ENCODE measurements around the gene ZBED5.
"Not testable (repeated sequence)": the region's sequence is repeated elsewhere in the genome, so short reads cannot be mapped to it uniquely, and the experiment has no call there.

ZBED5 gene

DNA sequence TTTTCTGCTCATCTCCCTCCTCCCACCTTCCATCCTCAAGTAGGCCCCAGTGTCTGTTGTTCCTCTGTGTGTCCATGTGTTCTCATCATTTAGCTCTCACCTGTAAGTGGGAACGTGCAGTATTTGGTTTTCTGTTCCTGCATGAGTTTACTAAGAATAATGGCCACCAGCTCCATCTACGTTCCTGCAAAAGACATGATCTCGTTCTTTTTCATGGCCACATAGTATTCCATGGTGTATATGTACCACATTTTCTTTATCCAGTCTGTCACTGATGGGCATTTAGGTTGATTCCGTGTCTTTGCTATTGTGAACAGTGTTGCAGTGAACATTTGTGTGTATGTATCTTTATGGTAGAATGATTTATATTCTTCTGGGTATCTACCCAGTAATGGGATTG lies 21.0 kb downstream of the ZBED5 start:
- not testable (repeated sequence) for DNase-seq

DNA sequence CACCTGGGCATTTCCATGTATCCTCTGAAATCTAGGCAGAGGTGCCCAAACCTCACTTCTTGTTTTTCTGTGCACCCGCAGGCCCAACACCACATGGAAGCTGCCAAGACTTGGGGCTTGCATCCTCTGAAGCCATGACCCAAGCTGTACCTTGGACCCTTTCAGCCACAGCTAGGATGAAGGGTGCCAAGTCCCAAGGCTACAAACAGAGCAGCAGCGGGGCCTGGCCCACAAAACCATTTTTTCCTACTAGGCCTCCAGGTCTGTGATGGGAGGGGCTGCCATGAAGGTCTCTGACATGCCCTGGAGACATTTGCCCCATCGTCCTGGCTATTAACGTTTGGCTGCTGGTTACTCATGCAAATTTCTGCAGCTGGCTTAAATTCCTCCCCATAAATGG lies 28.7 kb downstream of the ZBED5 start:
- DNase-seq, result no peak

DNA sequence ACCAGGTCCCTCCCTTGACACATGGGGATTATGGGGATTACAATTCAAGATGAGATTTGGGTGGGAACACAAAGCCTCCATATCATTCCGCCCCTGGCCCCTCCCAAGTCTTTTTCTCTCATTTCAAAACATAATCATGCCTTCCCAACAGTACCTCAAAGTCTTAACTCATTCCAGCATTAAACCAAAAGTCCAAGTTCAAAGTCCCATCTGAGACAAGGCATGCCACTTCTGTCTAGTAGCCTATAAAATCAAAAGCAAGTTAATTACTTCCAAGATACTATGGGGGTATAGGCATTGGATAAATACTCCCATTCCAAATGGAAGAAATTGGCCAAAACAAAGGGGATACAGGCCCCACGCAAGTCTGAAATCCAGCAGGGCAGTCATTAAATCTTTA lies 29.5 kb downstream of the ZBED5 start:
- DNase-seq, result no peak

DNA sequence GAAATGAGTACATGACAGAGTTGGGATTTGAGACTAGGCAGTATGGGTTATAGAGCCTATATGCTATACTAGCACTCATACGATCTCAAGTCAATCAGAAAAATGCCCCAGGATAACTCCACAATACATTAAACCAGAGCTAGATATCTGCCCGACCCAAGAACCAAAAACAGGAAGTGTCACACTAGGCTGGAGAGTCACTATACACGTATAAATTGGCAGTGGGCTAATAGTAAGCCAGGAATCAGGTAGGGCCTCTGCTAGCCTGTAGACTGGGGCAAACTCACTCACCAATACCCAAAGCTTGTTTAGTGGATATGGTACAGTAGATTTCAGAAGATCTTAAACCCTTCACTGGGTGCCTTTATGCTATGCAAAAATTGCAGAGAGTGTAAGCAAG lies 33.0 kb downstream of the ZBED5 start:
- DNase-seq, result no peak

DNA sequence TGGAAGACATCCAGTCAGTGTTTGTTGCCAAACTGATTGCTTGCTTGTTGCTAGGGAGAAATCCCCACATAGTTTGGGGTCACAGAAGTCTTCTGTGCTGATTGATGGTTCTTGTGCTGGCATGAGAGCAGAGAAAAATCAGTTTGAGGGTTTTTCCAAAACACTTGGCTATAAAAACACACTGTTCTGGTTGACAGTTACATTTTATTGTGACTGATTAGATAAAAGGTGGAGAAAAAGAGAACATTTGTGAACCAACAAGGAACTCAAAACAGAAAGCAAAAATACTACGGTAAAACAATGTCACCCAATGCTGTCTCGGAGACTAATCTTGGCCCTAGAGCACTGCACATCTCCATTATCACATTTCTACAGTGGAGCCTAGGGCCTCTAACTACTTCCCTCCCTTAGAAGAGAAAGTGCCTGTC lies 34.7 kb downstream of the ZBED5 start:
- no peak for DNase-seq

DNA sequence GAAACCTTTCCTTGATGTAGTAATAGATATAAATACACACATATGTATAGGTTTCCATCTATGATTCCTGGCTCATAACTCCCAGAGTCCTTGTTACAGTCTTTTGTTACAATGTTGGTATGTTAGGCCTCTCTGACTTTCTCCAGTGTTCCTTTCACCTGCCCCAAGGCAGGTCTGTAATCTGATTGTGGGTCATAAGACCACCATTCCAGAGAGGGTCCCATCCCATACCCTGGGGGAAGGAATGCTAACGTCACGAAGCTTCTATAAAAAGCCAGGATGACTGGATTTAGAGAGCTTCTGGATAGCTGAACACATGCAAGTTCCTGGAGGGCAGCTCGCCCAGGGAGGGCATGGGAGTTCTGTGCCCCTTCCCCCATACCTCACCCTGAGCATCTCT lies 35.4 kb downstream of the ZBED5 start:
- DNase-seq, result not testable (repeated sequence)

DNA sequence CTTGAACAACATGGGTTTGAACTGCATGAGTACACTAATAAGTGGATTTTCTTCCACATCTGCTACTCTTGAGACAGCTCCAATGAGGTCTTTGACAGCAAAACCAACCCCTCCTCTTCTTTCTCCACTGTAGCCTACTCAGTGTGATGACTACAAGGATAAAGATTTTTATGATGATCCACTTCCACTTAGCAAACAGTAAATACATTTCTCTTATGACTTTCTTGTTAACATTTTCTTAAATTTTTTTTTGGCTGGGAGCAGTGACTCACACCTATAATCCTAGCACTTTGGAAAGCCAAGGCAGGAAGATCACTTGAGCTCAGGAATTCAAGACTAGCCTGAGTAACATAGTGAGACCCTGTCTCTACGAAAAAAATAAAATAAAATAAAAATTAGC lies 39.3 kb downstream of the ZBED5 start:
- no peak for DNase-seq

DNA sequence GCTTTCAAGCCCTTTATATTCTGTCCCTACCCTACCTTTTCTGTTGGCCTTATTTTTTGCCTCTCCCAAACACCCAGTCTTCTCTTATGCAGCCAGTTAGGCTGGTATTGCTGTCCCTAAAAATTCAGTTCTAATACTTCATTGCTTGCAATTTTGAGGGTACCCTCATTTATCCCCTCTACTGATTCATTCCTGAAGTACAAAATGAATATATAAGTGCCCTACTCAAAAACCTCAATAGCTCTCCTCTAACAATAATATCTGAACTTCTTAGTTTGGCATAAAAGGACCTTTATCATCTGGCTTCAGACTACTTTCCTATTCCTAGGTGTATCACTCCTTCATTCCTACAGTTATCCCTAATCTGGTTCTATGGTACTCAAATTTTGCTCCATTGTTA lies 43.9 kb downstream of the ZBED5 start:
- no peak for DNase-seq

DNA sequence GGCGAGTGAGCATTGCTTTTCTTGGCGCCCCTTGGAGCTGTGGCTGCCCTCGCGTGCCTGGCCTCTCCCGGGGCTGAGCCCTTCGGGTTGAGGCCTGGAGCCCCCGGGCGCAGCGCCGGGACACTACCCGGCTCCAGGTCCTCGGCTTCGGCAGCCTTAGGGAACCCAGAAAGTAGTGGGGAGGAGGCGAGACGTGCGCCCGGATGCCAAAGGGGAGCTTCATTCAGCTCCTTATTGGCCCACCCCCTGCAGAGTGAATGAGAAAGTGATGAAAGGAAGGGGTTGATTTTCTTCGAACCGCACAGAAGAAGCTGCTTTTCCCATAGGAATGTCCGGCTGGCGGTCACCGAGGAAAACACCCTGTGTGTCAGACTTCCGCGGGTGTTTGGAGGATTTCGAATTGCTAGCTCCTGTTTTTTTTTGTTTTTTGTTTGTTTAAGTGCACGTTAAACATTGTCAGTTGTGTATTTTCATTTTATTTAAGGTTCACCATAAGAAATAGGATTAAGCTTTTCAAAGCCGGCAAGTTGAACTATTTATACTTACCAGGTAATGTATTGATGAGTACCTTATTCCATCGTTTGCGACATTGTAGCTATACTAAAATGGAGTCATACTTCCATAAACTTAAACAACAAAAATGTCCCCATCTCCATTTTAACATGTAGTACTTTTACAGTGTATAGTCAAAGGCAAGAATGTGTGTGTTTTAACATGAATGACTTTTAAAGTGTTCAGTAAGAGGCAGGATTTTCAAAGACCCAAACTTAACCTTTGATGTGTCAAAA lies 48.3 kb downstream of the ZBED5 start:
- DNase-seq, result peak; percentile 64

DNA sequence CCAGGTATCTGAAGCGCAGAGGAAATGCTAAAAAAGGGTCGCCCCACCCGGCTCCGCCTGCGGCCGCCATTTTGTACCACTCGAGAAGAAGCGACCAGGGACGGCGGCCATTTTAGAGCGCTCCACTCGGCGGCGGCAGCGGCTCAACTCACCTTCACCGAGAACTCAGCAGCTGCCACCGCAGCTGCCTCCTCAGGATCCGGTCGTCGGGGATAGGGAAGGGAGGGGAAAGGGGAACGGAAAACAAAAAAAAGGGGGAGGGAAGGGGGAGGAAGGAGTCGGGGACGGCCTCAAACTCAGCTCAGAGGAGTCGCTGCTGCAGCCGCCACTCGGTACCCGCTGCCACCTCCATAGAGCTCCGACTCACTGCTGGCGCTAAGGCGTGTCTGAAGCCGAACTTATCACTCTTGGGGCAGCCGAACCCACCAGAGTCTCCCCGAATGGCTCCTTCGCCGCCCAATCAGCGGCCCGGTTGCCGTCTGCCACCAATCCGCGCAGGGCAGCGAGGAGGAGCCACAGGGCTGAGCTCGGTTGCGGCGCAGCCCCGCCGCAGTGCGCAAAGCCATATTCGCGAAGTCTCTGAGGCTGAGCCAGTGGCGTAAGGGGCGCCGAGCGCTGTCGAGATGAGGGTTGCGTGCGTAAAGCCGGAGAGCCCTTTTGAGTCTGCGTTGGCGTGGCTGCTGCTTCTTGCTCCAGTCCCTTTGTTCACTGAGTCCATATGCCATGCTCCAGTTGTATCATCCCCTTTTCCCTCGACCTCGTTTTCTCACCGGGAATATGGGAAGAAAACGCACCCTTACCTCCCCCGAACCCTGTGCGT lies 49.1 kb downstream of the ZBED5 start, which contains the start of gene EIF4G2:
EIF4G2 (minus strand) TSS at position 374 of the 820 bp plus-strand sequence.
- peak; percentile 97 for DNase-seq

DNA sequence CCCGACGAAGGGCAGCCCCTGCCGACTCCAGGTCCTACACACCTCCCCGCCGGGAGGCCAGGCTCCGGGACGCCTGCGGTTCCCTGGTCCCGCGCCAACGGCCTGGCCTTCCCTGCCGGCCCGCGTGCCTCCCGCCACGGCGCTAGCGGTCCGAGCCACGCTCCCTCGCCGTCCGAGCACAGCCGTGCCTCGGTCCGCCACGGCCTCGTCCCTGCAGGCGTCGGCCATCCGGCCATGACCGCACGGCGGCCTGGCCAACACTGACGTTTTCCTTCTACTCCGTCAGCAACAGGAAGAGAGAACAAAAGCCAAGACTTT lies 49.7 kb downstream of the ZBED5 start:
- DNase-seq, result no peak

DNA sequence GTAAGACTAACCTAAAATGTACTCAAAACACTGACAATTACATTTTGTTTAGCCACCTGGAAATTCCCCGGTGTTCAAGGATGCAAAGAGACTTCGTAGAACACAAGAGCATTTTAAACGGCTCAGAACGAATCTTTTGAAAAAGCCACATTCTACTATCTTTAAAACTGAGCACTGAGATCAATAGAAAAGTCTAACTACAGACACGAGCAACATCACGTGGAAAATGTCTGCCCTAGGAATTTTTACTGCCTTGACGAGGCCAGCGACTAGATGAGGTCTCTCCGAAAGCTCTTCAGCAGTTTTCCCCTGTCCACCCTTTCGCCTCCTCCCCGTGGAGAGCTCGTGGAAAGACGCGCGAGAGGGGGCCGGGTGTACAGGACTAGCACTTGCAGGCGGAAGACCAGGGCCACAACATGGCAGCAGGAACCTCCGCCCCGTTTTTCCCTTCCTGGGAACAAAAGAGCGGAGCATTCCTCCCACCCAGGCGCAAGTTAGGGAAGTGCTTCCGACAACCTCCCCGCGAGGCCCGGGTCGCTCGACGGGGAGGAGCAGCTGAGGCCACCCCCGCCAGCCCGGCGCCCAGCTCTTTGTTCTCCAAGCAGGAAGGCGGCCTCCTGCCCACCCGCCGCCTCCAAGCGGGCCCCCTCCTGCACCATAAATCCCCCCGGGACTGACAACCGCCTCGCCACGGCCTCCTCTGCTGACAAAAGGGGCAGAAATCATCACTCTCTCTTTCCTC lies 50.2 kb downstream of the ZBED5 start:
- DNase-seq, result peak; percentile 53

DNA sequence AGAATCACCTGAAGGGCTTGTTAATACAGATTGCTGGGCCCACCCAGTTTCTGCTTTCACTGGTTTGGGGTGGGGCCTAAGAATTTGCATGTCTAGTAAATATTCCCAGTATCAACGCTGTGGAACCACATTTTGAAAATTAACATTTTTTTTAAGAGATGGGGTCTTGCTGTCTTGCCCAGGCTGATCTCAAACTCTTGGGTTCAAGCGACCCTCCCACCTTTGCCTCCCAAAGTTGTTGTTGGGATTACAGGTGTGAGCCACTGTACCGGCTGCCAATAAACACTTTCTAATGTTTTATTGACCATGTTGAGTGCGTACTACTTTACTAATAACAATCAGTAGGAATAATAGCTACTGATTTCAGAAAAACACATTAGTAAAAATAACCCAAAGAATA lies 51.6 kb downstream of the ZBED5 start:
- DNase-seq, result no peak

DNA sequence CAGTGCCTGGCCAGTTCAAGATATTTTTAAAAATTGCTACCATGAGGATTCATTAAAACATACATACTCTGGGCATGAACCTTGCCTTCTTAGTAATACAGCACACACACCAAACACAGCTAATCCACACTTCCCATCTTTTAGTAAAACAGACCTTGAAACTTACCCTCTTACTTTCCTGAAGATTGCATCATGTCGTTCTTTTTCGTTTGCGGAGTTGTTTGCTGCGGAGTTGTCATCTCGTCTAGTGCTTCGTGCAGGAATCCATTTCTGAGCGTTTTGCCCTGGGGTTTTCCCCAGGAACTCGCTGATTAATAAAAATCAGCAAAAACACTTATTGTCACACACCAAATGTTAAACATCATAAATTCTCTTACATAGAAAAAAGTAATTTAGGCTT lies 52.1 kb downstream of the ZBED5 start:
- DNase-seq, result no peak

DNA sequence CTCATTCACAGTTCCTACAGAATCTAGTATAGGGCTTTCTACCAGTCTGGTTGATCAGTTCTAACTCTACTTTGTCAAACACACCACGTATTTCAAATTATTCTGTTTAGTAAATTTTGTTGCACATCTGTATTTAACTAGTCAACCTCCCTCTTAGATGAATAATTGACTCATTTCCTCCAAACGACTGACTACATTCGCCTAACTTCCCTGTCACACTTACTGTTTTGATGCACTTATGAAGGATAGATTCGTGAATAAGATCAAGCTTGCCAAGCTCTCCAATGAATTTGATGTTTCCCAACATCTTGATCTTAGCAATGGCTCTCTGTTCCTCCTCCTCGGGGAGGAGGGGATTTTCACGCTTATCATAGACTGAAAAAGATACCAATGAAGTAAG lies 54.2 kb downstream of the ZBED5 start:
- DNase-seq, result no peak

Measured in CD4-positive, alpha-beta T cell treated with Interleukin-6 for 4 hours (primary cell).